AG09309 (cell line): ENCODE measurements around the gene ZFAND3.

Source experiments
- DNase-seq: peaks from one replicate; pipeline ENCODE4 v3.0.0-alpha.2; 2010; ENCODE audit warnings: low read depth
- H3K4me3 ChIP-seq: 2 replicates; pipeline ENCODE4 v1.5.1; 2011; ENCODE audit warnings: mild to moderate bottlenecking, low read depth, low read length, moderate library complexity; ENCODE audit not compliant: control insufficient read depth
- CTCF ChIP-seq: IDR thresholded peaks from 2 replicates; pipeline ENCODE4 v1.5.1; 2011; ENCODE audit warnings: mild to moderate bottlenecking, low read depth, low read length, inconsistent platforms; ENCODE audit not compliant: insufficient read depth, control insufficient read depth; ENCODE audit errors: missing control alignments

Gene ZFAND3

DNA sequence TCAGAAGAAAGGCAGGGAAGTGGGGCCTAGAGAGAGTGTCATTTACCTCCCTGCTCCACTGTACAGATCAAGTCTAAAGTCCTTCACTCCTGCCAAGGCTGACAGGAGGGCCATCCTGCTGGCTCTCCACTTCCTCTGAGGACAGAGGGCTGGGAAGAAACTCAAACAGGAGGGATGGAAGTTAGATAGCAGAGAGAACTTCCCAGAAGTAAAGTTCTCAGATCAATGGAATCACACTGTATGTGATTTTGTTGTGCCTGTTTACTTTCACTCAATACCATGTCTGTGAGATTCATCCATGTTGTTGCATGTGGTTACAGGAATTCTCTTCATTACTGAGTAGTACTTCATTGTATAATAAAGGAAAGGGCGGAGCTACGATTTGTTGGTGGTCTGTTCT, 32.3 kb upstream of the ZFAND3 start:
- TF ChIP-seq CTCF, result no peak
- no peak overlapping the region for H3K4me3 ChIP-seq
- no peak for DNase-seq

- TF ChIP-seq CTCF, result no peak
- no peak for DNase-seq
- H3K4me3 ChIP-seq, result no peak overlapping the region
Measured at GRCh38 chr6:37788259-37788658, 31.3 kb upstream of the ZFAND3 start.

GRCh38 chr6:37791156-37791919, 28.2 kb upstream of the ZFAND3 start:
- peak; percentile 92 for DNase-seq
- no peak overlapping the region for H3K4me3 ChIP-seq
- TF ChIP-seq CTCF, result peak; percentile 97

DNA sequence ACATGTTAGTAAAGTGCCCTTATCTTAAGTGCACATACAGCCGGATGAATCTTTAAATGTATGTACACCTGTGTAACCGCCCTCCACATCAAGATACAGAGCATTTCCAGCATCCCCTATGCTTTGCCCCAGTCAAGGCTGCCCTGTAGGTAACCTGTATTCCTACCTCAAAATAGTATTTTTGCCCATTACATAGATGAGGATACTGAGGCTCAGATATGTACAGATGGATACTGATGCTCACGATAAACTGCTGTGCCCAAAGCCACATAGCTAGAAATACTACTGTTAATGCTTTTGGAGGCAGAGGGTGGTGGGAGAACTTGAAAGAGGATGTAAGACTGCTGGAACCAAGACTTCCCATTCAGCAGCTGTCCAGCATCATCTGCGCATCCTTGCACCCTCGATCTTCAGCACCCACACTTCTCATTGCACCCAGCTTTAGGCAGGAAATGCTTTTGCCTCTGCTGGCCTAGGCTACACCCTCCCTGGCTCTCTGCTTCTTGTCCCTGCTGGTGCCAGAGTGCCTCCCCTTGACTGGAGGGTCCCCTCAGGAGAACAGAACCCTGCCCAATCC, 27.0 kb upstream of the ZFAND3 start:
- no peak overlapping the region for H3K4me3 ChIP-seq
- DNase-seq, result no peak
- TF ChIP-seq CTCF, result no peak

GRCh38 chr6:37793067-37793466, 26.5 kb upstream of the ZFAND3 start:
- no peak for TF ChIP-seq CTCF
- no peak for DNase-seq
- no peak overlapping the region for H3K4me3 ChIP-seq

GRCh38 chr6:37794825-37795224, 24.7 kb upstream of the ZFAND3 start:
- DNase-seq, result no peak
- TF ChIP-seq CTCF, result no peak
- H3K4me3 ChIP-seq, result no peak overlapping the region
